Memory B cell (primary cell): ENCODE data around the gene GFOD1.

Source experiments
- ATAC-seq: fragments of 150-1000 bp; cut with Tn5 transposase; 2 replicates; pipeline ENCODE4 v1.10.0; 2021; ENCODE audit warnings: low read depth, mild to moderate bottlenecking, moderate library complexity
- DNase-seq, 2 donors: peaks; one replicate each; pipeline ENCODE4 v3.0.0; 2022; ENCODE audit warnings: low spot score in 2 of 2
- H3K27ac Mint-ChIP-seq: one replicate; pipeline ENCODE4 v1.8.0; 2022; ENCODE audit warnings: mild to moderate bottlenecking, moderate library complexity, mixed read lengths
- H3K27me3 Mint-ChIP-seq: one replicate; pipeline ENCODE4 v1.8.0; 2022; ENCODE audit warnings: mixed read lengths
- H3K36me3 Mint-ChIP-seq: one replicate; pipeline ENCODE4 v1.8.0; 2022; ENCODE audit warnings: mild to moderate bottlenecking, mixed read lengths
- H3K4me1 Mint-ChIP-seq: one replicate; pipeline ENCODE4 v1.8.0; 2022; ENCODE audit warnings: mixed read lengths
- H3K4me3 Mint-ChIP-seq: one replicate; pipeline ENCODE4 v1.8.0; 2022; ENCODE audit warnings: mild to moderate bottlenecking, moderate library complexity, mixed read lengths
- H3K9me3 Mint-ChIP-seq: one replicate; pipeline ENCODE4 v1.8.0; 2022; ENCODE audit warnings: mixed read lengths

GFOD1 gene

DNA sequence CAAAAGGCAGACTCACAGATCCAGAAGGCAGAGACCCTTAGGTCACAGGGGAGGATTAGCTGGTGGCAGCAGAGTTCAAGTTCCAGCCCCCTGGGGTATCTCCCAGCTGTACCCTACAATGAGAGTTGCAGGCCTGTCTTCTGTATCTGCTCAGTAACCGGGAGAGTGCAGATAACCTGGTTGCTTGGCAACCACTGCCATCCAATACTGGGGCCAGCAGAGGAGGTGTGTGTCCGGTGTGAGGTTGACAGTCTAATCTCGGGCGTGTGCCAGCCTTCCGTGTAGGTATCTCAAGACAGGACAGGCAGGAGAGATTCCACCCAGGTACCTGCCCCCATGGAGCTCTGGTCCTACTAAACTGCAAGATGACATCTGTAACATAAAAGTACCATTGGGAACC, 102.4 kb downstream of the GFOD1 start:
- H3K27ac Mint-ChIP-seq: peak overlapping the region; percentile 95
- ATAC-seq (no peak), DNase-seq (no peak)
- no peaks in the 10 kb centered on the region for H3K9me3 Mint-ChIP-seq
- no peak overlapping the region for H3K4me3 Mint-ChIP-seq
- peaks cover 4% of the 10 kb centered on the region for H3K36me3 Mint-ChIP-seq
- no peaks in the 10 kb centered on the region for H3K27me3 Mint-ChIP-seq
- peaks cover 48% of the 10 kb centered on the region for H3K4me1 Mint-ChIP-seq

DNA sequence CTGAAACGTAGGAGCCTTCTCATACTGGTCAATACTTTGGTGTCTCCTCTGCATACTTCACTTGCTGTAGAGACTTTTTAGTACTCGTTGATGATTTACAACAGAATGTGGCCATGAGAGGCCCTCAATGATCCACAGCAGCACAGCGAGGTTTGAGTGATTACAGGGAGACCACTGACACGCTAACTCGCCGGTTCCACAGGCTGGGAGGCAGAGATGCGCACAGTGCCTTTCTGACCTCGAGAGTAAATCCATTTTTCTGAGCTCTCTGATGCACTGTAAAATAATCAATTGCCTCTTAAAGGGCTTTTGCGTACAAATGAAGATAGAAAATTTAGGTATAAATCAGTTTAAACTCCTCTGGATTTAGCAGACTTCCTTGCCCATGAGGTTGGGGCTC, 102.9 kb downstream of the GFOD1 start:
- ATAC-seq (no peak), DNase-seq (no peak)
- no peaks in the 10 kb centered on the region for H3K9me3 Mint-ChIP-seq
- peaks cover 4% of the 10 kb centered on the region for H3K36me3 Mint-ChIP-seq
- peaks cover 49% of the 10 kb centered on the region for H3K4me1 Mint-ChIP-seq
- no peaks in the 10 kb centered on the region for H3K27me3 Mint-ChIP-seq
- peak overlapping the region; percentile 95 for H3K27ac Mint-ChIP-seq
- H3K4me3 Mint-ChIP-seq: no peak overlapping the region

DNA sequence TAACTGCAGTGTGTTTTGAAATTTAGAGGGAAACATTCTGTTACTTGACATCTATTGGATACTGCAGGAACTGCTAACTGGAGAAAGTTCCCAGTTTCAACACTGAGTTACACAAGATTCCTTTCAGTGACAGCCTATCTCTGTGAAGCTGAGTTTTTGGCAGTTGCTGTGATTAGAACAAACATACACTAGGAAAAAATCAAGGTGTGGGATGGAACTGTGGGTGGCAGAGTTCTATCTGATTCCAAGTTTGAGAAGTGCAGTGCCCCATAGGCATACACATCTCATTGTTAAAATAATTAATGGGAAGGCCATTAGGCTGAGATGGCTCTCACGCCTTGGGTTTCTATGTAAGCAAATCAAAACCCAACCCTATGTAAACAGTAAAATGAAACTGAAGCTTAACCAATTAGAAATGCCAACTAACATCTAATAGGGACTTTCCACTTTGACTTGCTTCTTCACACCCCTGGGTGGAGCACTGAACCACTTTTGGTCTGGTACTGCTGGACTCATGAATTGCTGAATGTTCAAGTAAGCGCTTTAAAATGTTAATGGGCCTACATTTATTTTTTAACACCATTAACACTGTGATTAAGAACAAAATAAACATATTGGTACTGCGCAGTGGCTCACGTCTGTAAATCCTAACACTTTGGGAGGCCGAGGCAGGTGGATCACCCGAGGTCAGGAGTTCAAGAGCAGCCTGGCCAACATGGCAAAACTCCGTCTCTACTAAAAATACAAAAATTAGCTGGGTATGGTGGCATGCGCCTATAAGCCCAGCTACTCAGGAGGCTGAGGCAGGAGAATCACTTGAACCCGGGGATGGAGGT, 103.9 kb downstream of the GFOD1 start:
- DNase-seq: peak in 1 of 2 donors; percentile 64
- peaks cover 4% of the 10 kb centered on the region for H3K36me3 Mint-ChIP-seq
- H3K27me3 Mint-ChIP-seq: no peaks in the 10 kb centered on the region
- peak overlapping the region; percentile 11 for H3K4me3 Mint-ChIP-seq
- peak overlapping the region; percentile 95 for H3K27ac Mint-ChIP-seq
- H3K9me3 Mint-ChIP-seq: no peaks in the 10 kb centered on the region
- peaks cover 57% of the 10 kb centered on the region for H3K4me1 Mint-ChIP-seq
- peak; percentile 98 for ATAC-seq

DNA sequence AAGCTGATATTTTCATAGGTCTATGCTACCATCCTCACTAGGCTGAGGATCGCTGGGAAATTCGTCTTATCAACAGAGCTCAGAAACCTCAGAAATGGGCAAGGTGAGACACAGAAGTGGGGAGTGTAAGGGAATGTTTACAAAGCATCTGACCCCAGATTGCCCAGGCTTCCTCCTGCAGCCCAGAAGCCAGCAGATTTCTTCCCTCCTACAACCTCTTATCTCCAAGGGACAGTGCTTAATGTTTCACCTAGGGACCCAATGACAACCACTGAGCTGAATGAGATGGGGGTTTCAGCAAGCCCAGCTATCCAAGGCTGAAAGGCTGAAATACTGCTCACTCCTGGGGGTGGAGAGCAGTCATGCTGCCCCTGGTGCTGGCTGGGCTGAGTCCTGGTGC, 106.6 kb downstream of the GFOD1 start:
- H3K36me3 Mint-ChIP-seq: peaks cover 3% of the 10 kb centered on the region
- H3K9me3 Mint-ChIP-seq: no peaks in the 10 kb centered on the region
- no peak overlapping the region for H3K27ac Mint-ChIP-seq
- DNase-seq: no peak
- H3K4me1 Mint-ChIP-seq: peaks cover 64% of the 10 kb centered on the region
- H3K4me3 Mint-ChIP-seq: no peak overlapping the region
- no peaks in the 10 kb centered on the region for H3K27me3 Mint-ChIP-seq
- ATAC-seq: no peak

DNA sequence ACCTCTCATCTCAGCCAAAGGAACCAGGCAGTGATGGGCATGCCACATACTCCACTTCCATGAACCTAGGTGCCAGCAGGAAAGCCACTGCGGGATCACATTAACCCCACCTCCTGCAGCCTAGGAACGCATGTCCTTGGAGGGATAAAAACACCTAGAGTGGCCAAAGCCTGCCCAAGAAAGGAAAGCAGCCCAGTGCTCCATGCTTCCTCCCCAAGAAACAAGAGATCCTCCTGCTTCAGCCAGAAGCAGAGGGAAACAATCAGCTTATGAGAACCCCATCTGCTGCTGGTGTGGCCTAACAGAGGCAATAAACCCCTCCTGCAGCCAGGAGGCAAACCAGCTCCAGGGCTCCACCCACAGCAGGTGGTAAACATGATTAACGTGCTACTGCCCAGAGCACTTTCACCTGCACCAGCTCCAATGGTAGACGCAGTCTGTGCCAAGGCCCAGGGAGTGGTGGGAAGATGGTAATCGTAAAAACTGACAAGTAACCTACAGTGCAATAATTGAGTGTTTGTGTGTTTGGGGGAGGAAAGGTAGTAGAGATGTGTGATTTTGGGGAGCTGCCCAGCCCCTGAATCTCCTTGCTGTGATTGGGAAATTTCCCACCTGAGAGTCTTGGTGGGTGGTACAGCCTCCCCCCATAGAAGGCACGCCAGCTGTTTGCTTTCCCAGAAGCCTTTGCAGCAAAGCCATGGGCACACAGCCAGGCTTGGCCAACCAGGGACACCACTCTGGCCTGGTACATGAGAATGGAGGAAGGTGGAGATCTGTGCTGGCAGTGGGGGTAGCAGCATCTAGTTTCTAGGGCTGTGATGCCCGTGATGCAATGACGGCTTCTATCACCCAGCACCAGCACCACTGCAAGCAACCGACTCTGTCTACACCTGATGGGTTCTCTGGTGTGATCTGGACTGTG, 108.5 kb downstream of the GFOD1 start:
- Mint-ChIP-seq H3K4me3 (no peak overlapping the region), H3K36me3 (peaks cover 3% of the 10 kb centered on the region), H3K4me1 (peaks cover 66% of the 10 kb centered on the region), H3K27me3 (no peaks in the 10 kb centered on the region), H3K9me3 (no peaks in the 10 kb centered on the region), H3K27ac (peak overlapping the region; percentile 62)
- DNase-seq (no peak), ATAC-seq (no peak)

DNA sequence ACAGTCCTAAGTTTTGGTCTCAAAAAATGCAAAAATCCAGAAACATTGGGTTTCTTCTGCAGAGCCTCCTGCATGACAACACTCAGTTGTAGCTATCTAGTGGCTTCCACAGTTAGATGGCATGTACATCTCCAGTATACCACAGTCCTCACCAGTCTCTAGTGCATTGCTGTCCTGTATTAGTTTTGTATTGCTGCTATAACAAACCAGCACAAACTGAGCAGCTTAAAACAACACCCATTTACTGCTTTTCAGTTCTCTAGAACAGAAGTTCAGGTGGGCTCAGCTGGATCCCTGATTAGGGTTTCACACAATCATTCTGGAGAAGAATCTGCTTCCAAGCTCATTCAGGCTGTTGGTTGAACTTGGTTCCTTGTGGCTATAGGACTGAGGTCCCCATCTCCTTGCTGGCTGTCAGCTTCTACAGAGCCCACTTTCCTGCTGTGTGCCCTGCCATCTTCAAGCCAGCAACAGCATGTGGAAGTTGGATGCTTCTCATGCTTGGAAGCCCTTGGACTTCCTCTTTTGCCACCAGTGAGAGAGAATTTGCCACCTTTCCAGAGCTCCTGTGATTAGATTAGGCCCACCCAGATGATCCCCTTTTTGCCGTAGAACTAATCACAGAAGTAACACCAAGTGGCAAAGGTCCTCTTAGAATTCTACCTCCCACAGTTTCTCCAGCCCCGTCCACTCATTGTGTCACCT, 110.2 kb downstream of the GFOD1 start:
- H3K4me1 Mint-ChIP-seq: peaks cover 62% of the 10 kb centered on the region
- no peak for DNase-seq
- H3K36me3 Mint-ChIP-seq: peaks cover 7% of the 10 kb centered on the region
- peak; percentile 56 for ATAC-seq
- H3K27ac Mint-ChIP-seq: peak overlapping the region; percentile 61
- H3K4me3 Mint-ChIP-seq: no peak overlapping the region
- H3K27me3 Mint-ChIP-seq: no peaks in the 10 kb centered on the region
- H3K9me3 Mint-ChIP-seq: no peaks in the 10 kb centered on the region

DNA sequence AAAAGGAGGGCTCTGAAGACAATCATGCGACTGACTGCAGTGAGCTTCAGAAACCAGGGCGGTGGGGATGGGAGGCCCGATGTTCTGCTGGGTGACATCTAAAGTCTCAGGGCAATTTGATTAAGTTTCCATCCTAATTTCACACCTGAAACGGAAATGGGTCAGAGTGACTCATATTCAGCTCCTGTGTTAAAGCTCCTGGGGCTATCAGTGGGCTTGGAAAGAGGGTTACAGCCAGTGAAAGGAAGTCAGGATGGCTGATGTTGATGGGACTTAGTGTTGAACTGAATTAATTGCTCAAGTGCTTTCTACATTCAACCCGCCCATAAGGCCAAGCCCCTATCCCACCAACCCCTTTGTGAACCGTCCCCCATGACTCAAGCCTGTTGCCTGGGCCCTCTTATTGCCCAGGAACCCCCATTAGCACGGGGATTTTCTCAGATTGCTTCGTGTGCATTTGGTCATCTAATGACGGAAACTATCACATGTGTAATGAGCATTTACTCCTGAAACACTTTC, 112.0 kb downstream of the GFOD1 start:
- peaks cover 53% of the 10 kb centered on the region for H3K4me1 Mint-ChIP-seq
- peak overlapping the region; percentile 63 for H3K27ac Mint-ChIP-seq
- peak; percentile 59 for ATAC-seq
- H3K27me3 Mint-ChIP-seq: no peaks in the 10 kb centered on the region
- no peak overlapping the region for H3K4me3 Mint-ChIP-seq
- DNase-seq: no peak
- peaks cover 7% of the 10 kb centered on the region for H3K36me3 Mint-ChIP-seq
- H3K9me3 Mint-ChIP-seq: no peaks in the 10 kb centered on the region

DNA sequence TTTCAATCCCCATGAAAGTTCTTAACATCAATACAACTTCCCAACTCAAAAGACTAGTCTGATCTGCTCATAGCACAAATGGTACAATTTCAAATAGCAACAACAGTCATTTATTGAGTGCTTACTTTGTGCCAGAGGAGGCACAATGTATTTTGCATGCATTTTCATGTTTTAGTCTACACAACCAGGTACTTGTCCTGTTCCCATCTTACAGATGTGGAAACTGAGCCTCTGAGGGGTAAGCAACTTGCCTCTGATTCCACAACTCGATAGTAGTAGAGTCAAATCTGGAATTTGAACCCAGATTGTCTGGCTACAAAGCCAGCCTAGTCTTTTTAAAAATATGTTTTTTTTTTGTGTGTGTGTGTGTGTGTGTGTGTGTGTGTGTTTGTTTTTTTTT, 113.5 kb downstream of the GFOD1 start:
- no peaks in the 10 kb centered on the region for H3K9me3 Mint-ChIP-seq
- H3K27ac Mint-ChIP-seq: peak overlapping the region; percentile 24
- peaks cover 49% of the 10 kb centered on the region for H3K4me1 Mint-ChIP-seq
- no peak for ATAC-seq
- no peak for DNase-seq
- H3K36me3 Mint-ChIP-seq: peaks cover 7% of the 10 kb centered on the region
- H3K4me3 Mint-ChIP-seq: no peak overlapping the region
- H3K27me3 Mint-ChIP-seq: no peaks in the 10 kb centered on the region

DNA sequence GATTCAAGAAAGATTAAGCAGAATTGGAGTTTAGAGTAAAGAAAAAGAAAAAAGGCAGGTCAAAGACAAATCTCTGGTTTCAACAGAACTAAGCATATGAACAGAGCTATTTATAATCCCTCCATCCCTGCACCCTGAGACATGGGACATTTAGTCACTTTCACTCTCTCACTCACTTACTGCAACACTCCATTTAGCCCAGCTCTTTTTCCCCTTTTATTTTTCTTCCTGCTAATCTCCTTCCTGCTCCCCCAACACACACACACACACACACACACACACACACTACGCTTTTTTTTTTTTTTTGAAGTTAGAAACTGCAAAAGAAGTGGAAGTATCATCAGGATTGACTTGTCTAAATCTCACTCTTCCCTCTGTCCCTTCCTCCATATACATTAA, 113.9 kb downstream of the GFOD1 start:
- peaks cover 47% of the 10 kb centered on the region for H3K4me1 Mint-ChIP-seq
- H3K27ac Mint-ChIP-seq: peak overlapping the region; percentile 24
- H3K27me3 Mint-ChIP-seq: no peaks in the 10 kb centered on the region
- no peaks in the 10 kb centered on the region for H3K9me3 Mint-ChIP-seq
- no peak for DNase-seq
- peaks cover 7% of the 10 kb centered on the region for H3K36me3 Mint-ChIP-seq
- ATAC-seq: no peak
- H3K4me3 Mint-ChIP-seq: no peak overlapping the region

DNA sequence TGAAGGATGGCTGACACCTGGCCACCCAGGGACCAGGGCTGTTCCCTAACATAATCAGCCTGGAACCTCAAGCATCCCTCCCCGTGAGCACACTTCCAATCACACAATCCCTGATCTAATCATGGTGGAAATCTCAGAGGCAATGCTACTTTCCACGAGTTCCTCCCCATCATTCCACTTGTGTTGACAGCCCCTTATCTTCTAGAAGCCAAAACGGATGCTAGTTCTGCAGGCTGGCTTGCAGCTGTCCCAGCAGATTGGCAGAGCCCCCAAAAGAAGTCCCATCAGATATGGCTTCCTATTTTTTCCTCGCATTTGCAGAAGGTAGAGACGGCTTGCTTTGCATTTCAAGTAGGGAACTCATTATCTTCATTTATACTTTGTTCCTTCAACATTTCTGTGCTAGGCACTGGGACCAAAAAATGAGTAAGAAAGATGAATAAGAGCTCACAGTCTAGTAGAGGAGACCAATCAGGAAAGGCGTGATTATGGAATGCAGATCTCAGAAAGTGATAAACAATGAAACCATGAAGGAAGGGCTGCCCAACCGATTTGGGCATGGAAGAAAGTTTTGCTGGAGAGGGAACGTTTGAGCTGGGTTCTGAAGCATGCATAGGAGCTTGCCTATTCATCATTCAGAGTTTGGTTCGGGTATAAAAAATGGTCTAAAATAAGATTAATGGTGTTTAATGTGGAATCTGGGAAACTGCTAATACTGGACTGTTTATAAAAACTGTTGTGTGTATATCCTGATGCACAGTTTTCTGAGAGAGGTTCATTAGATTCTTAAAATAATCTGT, 114.5 kb downstream of the GFOD1 start:
- Mint-ChIP-seq H3K36me3 (peaks cover 6% of the 10 kb centered on the region), H3K27ac (no peak overlapping the region), H3K4me3 (no peak overlapping the region), H3K4me1 (peaks cover 44% of the 10 kb centered on the region), H3K9me3 (no peaks in the 10 kb centered on the region), H3K27me3 (no peaks in the 10 kb centered on the region)
- DNase-seq (no peak), ATAC-seq (no peak)

DNA sequence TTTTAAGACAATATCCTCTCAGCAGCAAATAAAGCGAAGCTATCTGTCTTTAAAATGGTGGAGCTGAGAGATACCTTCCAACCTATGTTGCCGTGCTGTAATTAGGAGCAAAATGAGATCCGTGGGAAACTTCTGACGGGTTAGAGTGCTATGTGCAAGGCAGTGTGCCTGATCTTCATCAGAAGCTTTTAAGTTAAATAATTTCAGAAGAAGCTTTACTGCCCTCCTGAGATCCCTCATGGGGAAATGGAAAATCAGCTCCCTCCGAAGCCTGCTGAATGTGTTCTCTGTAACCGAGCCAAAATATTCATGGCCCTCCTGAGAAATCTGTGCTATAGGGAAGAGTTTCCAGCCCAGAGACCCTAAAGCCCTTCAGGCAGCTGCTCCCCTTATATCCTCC, 115.3 kb downstream of the GFOD1 start:
- no peak overlapping the region for H3K4me3 Mint-ChIP-seq
- no peak overlapping the region for H3K27ac Mint-ChIP-seq
- peaks cover 42% of the 10 kb centered on the region for H3K4me1 Mint-ChIP-seq
- H3K36me3 Mint-ChIP-seq: peaks cover 6% of the 10 kb centered on the region
- no peaks in the 10 kb centered on the region for H3K27me3 Mint-ChIP-seq
- DNase-seq: no peak
- ATAC-seq: no peak
- no peaks in the 10 kb centered on the region for H3K9me3 Mint-ChIP-seq

DNA sequence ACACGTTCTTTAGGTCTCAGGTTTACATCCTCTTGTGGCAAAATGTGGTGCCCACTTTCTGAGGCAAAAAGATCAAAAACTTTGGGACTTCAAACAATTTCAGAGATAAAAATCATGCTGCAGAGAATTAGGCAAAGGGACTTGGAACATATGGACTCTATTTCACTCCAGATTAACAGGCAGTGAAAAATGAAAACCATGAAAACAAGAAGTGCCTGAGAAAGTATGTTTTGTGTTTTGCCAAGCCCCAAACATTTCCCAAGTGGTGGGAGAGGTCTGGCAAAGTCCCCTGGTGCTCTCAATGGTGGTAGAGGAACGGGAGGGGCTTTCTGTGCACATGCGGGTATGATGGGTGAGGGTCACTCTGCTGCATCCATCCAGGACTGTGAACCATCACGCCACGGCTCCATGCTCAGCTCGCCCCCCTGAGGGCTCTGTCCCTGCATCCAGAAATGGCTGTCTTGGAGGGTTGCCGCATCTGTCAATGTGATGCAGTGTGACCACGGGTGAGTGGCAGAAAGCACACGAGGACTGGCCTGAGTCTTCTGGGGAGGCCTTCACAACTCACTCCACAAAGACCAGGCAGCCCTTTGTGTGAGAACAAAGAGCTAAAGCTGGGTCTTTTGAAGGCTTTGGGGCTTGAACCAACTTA, 115.9 kb downstream of the GFOD1 start:
- no peak overlapping the region for H3K4me3 Mint-ChIP-seq
- no peak overlapping the region for H3K27ac Mint-ChIP-seq
- peaks cover 41% of the 10 kb centered on the region for H3K4me1 Mint-ChIP-seq
- no peaks in the 10 kb centered on the region for H3K27me3 Mint-ChIP-seq
- ATAC-seq (no peak), DNase-seq (no peak)
- H3K9me3 Mint-ChIP-seq: no peaks in the 10 kb centered on the region
- H3K36me3 Mint-ChIP-seq: peaks cover 6% of the 10 kb centered on the region

DNA sequence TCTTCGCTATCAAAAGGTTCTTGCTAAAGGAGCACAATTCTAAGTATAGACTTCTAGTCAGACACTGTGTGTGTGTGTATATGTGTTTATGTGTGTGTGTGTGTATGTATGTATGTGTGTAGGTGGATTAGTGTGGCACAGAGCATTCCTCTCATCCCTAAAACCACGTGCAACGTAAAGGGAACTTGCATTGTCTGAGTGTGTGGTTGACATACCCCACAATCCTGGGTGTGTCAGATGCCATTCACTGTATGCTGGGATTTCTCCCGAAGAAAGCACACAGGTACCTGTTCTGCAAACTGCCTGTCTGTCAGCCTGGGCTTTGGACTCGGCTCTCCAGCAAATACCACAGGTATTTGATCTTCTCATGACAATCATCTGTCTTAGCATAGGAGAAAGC, 116.8 kb downstream of the GFOD1 start:
- Mint-ChIP-seq H3K27me3 (no peaks in the 10 kb centered on the region), H3K4me1 (peaks cover 37% of the 10 kb centered on the region), H3K4me3 (no peak overlapping the region), H3K9me3 (no peaks in the 10 kb centered on the region), H3K27ac (no peak overlapping the region), H3K36me3 (peaks cover 4% of the 10 kb centered on the region)
- no peak for ATAC-seq
- DNase-seq: no peak
